Measurements from ENCODE around the gene LGR4.

The LGR4 gene

GRCh38 chr11:27373392-27373791 lies 99.2 kb downstream of the LGR4 start:
- no peak for DNase-seq

GRCh38 chr11:27372164-27372563 lies 100.4 kb downstream of the LGR4 start:
- DNase-seq: no peak

DNA sequence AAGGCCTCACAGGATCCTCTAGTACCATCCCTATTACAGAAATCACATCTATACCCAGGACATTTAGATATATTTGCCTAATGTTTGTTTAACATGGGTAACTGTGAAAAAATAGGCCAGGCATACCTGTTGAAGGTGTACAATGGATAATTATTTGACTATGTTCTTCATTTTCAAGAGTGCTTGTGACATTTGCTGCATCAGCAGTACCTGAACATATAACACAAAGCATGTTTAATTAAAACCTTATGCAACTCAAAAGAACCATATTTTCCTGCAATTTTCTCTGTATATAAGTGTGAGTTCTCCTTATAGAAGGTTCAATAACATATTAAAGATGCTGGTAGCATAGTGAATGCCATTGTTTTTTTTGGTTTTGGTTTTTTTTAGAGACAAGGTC lies 101.1 kb downstream of the LGR4 start:
- no peak for DNase-seq

DNA sequence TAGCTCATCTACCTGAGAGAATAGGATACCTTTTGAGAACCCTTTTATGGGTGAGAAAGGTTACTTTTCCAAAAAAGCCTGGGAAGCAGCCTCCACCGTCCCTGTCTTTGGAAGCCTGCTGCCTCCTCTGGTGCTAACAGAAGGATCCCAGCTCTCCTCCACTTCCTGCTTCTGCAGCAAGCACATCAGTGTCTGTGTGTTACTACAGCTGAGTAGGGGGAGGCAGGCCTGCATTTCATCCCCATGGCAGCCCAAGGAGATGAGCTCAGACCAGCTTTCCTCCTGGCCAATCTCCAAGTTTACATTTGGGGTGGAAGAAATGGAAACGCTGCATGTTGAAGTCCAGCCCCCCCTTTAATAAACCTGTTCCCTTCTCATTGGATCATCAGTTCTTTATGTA lies 102.2 kb downstream of the LGR4 start:
- DNase-seq: no peak

GRCh38 chr11:27367881-27368280 lies 104.7 kb downstream of the LGR4 start:
- no peak for DNase-seq

DNA sequence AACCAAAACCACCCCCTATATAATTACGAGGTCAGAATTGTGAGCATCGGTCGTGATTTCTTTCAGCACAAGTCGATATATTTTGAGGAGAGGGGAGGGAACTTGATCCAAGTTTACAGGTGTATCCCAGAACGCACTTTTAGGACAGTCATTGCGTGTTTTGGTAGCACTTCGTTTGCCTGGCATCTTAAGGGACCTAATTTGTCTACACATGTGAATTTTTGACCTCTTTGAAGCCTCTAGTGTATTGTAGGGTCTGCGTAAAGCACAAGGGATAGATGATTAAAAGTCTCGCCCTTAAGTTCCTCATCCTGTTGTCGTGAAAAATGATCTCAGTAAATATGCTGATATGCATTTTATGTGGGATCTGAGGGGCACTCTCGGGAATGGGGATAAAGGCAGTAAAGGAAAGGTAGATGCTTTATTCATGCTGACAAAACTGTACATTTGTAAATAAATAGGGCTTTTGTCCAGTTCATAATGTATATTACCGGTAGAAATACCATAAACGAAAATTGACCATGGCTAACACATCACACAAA lies 108.9 kb downstream of the LGR4 start:
- DNase-seq: no peak

DNA sequence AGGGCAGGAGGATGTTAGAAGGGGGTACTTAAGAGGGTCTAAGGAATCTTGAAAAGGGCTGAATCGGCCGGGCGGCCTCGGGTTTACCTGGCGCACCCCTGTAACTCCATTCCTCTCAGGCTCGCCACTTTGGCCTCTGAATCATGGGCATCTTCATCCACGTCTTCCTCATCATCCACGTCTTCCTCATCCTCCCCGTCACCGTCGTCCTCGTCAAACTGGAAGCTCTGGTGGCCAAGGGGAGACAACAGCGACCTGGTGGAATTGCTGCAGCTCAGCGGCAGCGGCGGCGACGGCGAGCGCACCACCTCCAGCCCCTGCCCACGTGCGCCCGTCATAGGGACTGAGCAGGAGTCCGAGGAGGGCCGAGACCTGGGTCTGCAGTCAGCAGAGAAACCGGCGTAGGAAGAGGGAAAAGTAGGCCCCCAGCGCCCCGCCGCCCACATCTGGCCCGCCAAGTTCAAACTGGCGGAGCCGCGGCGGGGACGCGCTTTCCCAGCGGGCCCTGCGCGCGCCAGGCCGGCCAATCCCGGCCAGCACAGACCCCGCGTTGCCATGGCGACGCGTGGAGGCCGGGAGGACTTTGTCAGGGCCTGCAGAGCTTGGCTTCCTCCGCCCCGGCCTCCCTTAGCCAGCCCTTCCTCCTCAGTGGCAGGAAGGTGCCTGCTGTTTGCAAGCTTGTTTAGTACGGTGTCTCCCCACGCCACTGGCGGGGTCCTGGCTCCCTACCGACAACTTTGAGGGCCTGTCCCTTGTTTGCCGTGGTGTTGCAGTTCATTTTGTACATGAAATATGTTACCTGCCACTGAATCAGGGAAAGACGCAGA lies 109.6 kb downstream of the LGR4 start, which contains the start of gene CCDC34:
Gene CCDC34 (minus strand): TSS at position 467 of the 827 bp plus-strand sequence. CDS start 21 bp downstream, at position 446.
- peak; percentile 84 for DNase-seq

- DNase-seq: no peak
Observed at GRCh38 chr11:27361649-27362431, 110.8 kb downstream of the LGR4 start.

GRCh38 chr11:27358296-27358695 lies 114.3 kb downstream of the LGR4 start:
- no peak for DNase-seq

DNA sequence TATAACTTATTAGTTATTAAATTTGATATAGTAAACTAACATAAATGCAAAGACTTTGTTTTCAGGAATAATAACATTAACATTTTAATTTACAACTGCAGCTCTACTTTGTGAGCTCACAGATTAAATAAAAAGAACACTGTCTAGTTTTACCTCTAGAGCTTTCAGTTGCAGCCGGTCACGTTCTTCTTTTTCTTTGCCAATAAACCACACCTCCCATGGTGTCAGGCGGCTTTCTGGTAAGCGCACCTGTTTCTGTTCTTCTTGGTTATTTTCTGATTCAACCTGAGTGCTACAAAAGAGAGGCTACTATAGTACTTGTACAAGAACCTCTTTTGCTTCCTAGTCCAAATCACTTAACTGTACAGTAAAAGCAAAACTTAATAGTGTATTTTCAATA lies 115.3 kb downstream of the LGR4 start:
- no peak for DNase-seq

GRCh38 chr11:27356624-27357222 lies 115.9 kb downstream of the LGR4 start:
- no peak for DNase-seq

DNA sequence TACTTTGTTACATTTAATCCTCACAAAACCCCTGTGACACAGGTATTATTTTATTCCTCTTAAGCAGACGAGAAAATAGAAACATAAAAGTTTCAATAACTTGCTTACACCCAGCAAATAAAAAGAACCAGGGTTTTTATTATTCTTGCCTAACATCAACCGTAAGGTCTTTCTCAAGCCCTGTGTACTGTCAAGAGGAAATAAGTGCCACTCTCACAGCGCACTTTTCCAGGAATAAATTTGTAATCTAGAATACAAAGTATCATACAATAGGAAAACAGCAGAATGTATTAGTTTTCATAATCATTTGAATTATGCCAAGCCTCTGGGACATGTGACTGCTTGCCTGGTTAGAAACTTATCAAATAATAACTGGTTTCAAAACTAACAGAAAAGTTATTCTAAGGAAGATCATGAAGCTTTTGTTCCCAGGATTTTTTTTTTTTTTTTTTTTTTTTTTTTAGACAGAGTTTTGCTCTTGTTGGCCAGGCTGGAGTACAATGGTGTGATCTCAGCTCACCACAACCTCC lies 117.0 kb downstream of the LGR4 start:
- no peak for DNase-seq

DNA sequence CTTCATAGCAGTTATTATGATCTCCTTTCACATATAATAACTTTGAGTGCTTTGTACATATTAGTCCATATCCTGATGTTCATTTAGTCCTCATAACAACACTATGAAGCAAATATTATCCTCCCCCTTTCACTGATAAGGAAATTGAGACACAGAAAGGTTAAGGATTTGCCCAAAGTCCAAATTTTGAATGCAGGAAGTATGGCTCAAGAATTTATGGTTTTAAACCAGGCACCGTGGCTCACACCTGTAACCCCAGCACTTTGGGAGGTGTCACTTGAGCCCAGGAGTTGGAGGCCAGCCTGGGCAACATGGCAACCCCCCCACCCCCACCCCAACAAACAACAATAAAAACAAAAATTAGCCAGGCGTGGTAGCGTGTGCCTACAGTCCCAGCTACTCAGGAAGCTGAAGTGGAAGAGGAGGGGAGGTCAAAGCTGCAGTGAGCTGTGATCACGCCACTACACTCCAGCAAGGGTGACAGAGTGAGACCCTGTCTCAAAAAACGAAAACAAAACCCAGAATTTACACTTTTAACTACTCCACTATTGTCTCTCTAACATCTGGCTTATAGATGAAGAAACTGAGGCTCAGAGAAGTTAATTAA lies 118.1 kb downstream of the LGR4 start:
- no peak for DNase-seq

DNA sequence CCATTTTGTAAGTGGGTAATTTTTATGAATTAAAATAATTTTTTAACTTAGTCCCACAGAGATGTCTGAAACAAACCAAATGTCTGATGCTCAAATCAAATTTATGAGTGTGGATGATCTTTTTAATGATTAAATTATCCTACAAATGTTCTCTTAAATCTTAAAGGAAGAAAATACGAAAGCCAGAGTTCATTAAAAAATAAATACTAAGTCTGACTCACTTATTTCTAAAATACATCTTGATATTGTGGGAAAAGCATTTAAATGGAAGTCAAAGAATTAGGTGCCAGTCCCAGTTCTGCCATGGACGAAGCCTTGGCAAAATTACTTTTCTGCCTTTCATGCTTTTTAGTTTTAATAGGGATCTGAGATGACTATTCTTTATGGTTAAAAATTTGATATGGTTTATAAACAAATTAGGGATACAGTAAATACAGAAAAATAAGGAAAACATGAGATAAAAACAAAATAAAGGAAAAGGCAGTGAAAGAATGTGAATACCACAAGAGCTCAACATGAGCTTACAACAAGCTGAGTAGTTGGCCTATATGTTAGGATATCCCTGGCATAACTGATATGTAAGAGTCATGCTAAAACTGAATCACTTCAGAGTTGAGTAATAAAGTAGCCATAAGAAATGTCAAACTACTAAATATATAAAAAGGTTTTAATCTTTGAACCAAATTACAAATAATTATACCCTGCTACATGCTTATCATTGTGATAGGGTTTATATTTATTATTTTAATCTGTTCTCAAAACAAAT lies 118.8 kb downstream of the LGR4 start:
- no peak for DNase-seq

DNA sequence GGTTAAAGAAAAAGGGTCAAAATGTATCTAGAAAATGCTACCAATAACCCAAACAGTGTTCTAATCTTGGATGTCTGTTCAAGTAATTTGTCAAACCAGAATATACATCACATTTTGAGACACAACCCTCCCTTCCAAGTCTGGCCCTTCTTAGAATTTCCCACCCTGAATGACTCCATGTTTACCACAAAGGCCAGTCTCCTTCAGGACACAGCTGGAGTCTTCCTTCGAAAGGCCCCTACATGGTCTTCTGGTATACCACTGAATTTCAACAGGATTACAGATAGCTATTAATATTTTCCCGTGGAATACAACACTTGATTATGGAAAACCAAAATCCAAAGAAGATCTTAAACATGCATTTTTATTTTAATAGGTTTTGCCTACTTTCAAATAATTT lies 119.8 kb downstream of the LGR4 start:
- no peak for DNase-seq

DNA sequence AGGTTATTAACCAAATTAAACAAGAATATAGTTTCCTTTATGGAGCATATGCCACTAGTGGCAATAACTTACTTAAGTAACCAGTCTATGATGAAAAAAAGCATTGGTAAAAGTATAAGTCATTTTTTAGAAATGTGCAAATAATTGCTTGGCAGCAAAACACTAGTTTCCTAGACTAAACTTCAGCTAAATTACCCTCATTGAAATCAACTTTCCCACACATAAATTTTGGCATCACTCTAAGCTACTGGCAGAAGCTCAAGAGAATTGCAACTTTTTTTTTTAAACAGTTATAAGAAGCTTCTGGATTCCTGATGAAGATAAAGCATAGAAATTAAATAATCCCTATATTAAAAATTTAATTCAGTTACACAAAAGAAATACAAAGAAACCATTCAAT lies 122.1 kb downstream of the LGR4 start:
- DNase-seq: peak; percentile 4

DNA sequence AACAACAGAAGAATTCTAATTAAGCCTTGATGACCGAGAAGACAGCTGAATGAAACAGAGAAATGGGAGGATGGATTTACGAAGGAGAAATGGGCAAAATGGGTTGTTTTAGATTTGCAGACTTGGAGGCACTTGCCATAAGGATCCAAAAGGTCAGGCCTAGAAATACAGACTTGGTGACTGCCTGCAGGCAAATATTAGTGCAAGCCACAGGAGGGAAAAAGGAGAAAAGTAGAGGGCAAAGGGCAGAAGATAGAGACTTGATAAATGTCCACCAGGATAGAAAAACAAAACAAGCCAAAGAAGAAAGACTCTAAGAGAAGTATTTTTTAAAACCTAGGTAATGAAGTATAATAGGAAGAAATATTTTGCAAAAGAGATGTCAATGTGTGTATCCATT lies 122.7 kb downstream of the LGR4 start:
- DNase-seq: no peak

- no peak for DNase-seq
Observed at GRCh38 chr11:27348340-27348873, 124.2 kb downstream of the LGR4 start.

DNA sequence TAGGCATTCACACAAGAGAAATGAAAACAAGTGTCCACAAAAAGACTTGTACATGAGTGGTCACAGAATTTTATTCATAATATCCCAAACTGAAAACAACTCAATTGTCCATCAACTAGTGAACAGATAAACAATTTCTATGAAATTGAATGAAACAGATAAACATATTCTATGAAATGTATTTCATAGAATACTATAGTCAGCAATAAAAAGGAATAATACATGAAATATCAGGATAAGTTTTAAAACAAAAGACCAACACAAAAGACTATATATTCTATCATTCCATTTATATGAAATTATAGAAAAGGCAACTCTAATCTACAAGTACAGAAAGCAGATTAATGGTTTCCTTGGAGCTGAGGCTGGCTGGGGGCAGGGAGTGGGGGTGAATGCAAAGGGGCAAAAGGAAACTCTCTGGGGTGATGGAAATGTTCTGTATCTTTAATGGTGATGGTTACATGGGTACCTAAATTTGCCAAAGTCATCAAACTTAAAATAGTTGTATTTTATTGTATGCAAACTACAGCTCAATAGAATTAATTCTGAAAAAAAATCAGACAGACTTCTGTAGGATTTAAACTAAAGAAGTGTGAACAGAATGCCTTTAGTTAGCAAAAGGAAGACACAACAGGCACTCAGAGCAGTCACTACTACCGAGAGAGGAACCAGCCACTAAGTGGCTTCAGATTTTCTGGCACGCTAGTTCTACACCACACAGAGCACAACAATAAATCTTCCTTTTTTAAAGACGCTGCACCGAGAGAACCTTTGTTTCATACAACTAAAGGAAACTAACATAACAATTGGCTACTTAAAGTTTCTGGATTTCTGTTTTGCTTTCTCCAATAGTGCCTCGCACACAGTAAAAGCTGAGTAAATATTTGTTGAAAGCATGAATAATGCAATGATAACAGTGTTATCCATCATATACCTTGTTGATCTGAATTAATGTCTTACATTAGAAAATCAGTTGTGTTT lies 124.9 kb downstream of the LGR4 start:
- DNase-seq: no peak

DNA sequence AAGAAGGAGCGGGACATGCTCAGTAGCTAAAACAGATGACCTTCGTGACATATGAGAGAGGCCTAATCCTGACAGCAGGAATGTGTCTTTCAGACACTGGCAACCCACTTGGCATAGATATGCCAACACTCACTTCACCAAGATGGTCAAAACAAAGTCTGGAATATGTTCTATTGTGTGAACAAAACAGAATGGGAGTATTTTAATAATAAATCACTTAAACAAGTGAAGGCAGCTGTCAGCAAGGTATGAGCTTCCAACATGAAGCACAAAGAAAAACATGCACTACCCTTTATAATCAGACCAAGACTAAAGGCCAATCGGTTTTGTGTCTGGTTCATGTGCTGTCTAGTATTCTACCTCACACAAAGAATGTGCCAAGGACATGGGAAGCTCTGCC lies 132.6 kb downstream of the LGR4 start:
- DNase-seq: no peak
